Body of pancreas (tissue), 4 donors: ENCODE results near the gene PTPA.

ENCODE experiments used
- CTCF ChIP-seq, 7 experiments: fragments of 450-650 bp in 4 of 7; fragments of 200-600 bp in 3 of 7; sonication (generic) in 3 of 7; IDR thresholded peaks; one replicate each; pipeline ENCODE4 v1.5.1; 2016 to 2019; ENCODE audit warnings: antibody characterized with exemption in 7 of 7
- POLR2A ChIP-seq, 3 donors: fragments of 450-650 bp; IDR thresholded peaks; one replicate each; pipeline ENCODE4 v1.6.1; 2016; ENCODE audit warnings: antibody characterized with exemption in 3 of 3, mild to moderate bottlenecking in 2 of 3

DNA sequence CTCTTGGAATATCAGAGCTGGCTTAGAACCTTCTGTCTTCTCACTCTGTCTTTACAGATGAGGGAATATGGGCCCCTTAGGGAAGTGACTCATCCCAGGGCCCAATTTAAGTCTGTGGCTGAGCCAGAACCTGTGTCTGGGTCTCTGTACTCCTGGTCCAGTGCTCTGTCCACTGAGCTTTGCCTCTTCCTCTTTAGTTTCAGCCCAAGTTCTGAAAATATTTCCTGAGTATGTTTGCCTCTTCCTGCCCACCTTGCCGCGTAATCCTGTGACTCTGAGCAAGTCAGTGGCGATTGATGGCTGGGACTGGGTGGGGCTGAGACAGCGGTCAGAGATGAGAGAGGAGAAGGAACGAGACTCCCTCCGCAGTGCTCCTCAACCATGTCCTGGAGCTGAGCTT is 59.0 kb downstream of the PTPA start:
- TF ChIP-seq CTCF (IDR thresholded peaks at IDR 0.05) (no peak), POLR2A (IDR thresholded peaks at IDR 0.05) (no peak)
